Measurements from ENCODE around the gene DIAPH2.

DIAPH2 gene

DNA sequence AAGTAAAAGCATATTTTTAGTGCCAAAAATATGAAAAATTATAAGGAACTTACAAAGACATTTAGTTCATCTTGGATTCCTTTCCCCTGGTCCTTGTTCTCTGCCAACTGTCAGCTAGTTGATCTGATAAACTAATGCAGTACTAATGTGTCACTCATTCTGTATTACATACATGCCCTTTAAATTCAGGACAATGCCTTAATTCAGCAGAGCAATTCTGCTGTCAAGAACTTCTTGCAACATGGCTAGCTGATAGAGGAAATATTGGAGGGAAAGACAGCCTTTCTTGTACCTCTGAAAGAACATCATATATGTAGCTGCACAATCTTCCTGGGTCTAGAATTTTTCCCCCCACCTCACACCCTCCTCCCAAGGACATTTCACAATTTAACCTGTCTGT, 679.2 kb downstream of the DIAPH2 start:
- Histone ChIP-seq H3K36me3 (ENCODE audit: control insufficient read depth in 2 of 2, insufficient read depth in 1 of 2, low read length in 2 of 2) (no peaks in the 10 kb centered on the region), H3K27ac (ENCODE audit: extremely low read depth, low read depth, low read length) (no peak overlapping the region), H3K9me3 (ENCODE audit: control insufficient read depth, insufficient read depth, low read depth, low read length) (no peaks in the 10 kb centered on the region), H3K4me1 (ENCODE audit: control insufficient read depth, insufficient read depth, low read length) (no peaks in the 10 kb centered on the region), H3K4me3 (ENCODE audit: low read depth, low read length) (no peak overlapping the region)
- ChIA-PET POLR2A (no interaction called here), CTCF (no interaction called here)
- TF ChIP-seq PBX3 (CRISPR knock-in tag; IDR thresholded peaks at IDR 0.05) (no peak), ZNF561 (tag by site-specific recombination; IDR thresholded peaks at IDR 0.05; ENCODE audit: borderline replicate concordance) (no peak), ZNF571 (tag by site-specific recombination; IDR thresholded peaks at IDR 0.05) (no peak)

- no peak for TF ChIP-seq ZNF677 (tag by site-specific recombination; IDR thresholded peaks at IDR 0.05)
- TF ChIP-seq MZF1 (tag by site-specific recombination; IDR thresholded peaks at IDR 0.05; ENCODE audit: borderline replicate concordance): no peak
- TF ChIP-seq ZNF280C (tag by site-specific recombination; IDR thresholded peaks at IDR 0.05): no peak
- TF ChIP-seq ZNF560 (tag by site-specific recombination; IDR thresholded peaks at IDR 0.05; ENCODE audit: borderline replicate concordance): no peak
- no peak for TF ChIP-seq ZNF23 (tag by site-specific recombination; IDR thresholded peaks at IDR 0.05; ENCODE audit: borderline replicate concordance)
- TF ChIP-seq, protein P1, sequence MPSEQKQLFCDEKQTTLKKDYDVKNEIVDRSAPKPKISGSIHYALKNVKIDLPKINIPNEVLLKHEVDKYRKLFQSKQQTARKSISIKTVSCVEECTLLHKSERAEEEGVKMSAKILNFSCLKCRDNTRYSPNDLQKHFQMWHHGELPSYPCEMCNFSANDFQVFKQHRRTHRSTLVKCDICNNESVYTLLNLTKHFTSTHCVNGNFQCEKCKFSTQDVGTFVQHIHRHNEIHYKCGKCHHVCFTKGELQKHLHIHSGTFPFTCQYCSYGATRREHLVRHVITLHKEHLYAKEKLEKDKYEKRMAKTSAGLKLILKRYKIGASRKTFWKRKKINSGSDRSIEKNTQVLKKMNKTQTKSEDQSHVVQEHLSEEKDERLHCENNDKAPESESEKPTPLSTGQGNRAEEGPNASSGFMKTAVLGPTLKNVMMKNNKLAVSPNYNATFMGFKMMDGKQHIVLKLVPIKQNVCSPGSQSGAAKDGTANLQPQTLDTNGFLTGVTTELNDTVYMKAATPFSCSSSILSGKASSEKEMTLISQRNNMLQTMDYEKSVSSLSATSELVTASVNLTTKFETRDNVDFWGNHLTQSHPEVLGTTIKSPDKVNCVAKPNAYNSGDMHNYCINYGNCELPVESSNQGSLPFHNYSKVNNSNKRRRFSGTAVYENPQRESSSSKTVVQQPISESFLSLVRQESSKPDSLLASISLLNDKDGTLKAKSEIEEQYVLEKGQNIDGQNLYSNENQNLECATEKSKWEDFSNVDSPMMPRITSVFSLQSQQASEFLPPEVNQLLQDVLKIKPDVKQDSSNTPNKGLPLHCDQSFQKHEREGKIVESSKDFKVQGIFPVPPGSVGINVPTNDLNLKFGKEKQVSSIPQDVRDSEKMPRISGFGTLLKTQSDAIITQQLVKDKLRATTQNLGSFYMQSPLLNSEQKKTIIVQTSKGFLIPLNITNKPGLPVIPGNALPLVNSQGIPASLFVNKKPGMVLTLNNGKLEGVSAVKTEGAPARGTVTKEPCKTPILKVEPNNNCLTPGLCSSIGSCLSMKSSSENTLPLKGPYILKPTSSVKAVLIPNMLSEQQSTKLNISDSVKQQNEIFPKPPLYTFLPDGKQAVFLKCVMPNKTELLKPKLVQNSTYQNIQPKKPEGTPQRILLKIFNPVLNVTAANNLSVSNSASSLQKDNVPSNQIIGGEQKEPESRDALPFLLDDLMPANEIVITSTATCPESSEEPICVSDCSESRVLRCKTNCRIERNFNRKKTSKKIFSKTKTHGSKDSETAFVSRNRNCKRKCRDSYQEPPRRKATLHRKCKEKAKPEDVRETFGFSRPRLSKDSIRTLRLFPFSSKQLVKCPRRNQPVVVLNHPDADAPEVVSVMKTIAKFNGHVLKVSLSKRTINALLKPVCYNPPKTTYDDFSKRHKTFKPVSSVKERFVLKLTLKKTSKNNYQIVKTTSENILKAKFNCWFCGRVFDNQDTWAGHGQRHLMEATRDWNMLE (tag by site-specific recombination; conservative IDR thresholded peaks at IDR 0.05; ENCODE audit: low read depth): no peak
- no peak for TF ChIP-seq ZNF311 (tag by site-specific recombination; IDR thresholded peaks at IDR 0.05; ENCODE audit: borderline replicate concordance)
- TF ChIP-seq, protein P2, sequence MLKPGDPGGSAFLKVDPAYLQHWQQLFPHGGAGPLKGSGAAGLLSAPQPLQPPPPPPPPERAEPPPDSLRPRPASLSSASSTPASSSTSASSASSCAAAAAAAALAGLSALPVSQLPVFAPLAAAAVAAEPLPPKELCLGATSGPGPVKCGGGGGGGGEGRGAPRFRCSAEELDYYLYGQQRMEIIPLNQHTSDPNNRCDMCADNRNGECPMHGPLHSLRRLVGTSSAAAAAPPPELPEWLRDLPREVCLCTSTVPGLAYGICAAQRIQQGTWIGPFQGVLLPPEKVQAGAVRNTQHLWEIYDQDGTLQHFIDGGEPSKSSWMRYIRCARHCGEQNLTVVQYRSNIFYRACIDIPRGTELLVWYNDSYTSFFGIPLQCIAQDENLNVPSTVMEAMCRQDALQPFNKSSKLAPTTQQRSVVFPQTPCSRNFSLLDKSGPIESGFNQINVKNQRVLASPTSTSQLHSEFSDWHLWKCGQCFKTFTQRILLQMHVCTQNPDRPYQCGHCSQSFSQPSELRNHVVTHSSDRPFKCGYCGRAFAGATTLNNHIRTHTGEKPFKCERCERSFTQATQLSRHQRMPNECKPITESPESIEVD (tag by site-specific recombination; IDR thresholded peaks at IDR 0.05): no peak
- TF ChIP-seq ZNF837 (tag by site-specific recombination; IDR thresholded peaks at IDR 0.05): no peak
- no peak for TF ChIP-seq ZNF202 (tag by site-specific recombination; IDR thresholded peaks at IDR 0.05; ENCODE audit: borderline replicate concordance)
- no peak for TF ChIP-seq ZBTB17 (tag by site-specific recombination; IDR thresholded peaks at IDR 0.05)
- no peak for TF ChIP-seq ZBTB20 (tag by site-specific recombination; IDR thresholded peaks at IDR 0.05)
- TF ChIP-seq GLI2 (tag by site-specific recombination; IDR thresholded peaks at IDR 0.05; ENCODE audit: borderline replicate concordance, low read depth): no peak
- no peak for TF ChIP-seq KLF9 (tag by site-specific recombination; IDR thresholded peaks at IDR 0.05; ENCODE audit: low read depth)
- TF ChIP-seq ZNF658 (tag by site-specific recombination; IDR thresholded peaks at IDR 0.05): no peak
- TF ChIP-seq ZNF48 (tag by site-specific recombination; IDR thresholded peaks at IDR 0.05): no peak
- no peak for TF ChIP-seq ZNF843 (tag by site-specific recombination; IDR thresholded peaks at IDR 0.05)
- no peak for TF ChIP-seq ZBTB6 (tag by site-specific recombination; IDR thresholded peaks at IDR 0.05)
- POLR2A ChIA-PET: no interaction called here
- Histone ChIP-seq H3K36me3 (ENCODE audit: control insufficient read depth in 2 of 2, insufficient read depth in 1 of 2, low read length in 2 of 2) (no peaks in the 10 kb centered on the region), H3K4me3 (ENCODE audit: low read depth, low read length) (no peak overlapping the region), H3K4me1 (ENCODE audit: control insufficient read depth, insufficient read depth, low read length) (no peaks in the 10 kb centered on the region), H3K9me3 (ENCODE audit: control insufficient read depth, insufficient read depth, low read depth, low read length) (no peaks in the 10 kb centered on the region), H3K27ac (ENCODE audit: extremely low read depth, low read depth, low read length) (no peak overlapping the region)
- CTCF ChIA-PET: no interaction called here
Measured at GRCh38 chrX:97366237-97366636, 681.6 kb downstream of the DIAPH2 start.

All from HEK293 (cell line).